Activated naive CD8-positive, alpha-beta T cell treated with anti-CD3 and anti-CD28 coated beads, Interleukin-2, amount 10 ng/mL, durations not matched to agents 7 days and 5 days (primary cell): ENCODE results near the gene SMU1. TPM values are rescaled to one million over a fixed set of nuclear protein-coding genes. Genes with fewer than 3 reads are reported as not detected.

ENCODE experiments used
- ATAC-seq: fragments of 150-1000 bp; cut with Tn5 transposase; one replicate; pipeline ENCODE4 v1.10.0; 2021; ENCODE audit warnings: low read depth, moderate library complexity
- POLR2A ChIA-PET: fragments of 350-600 bp; sonication (Branson Sonifier 250); formaldehyde crosslinking; loops from one replicate; lab custom pipeline; 2021; ENCODE audit warnings: antibody characterized with exemption; lab: Charles Lee
- DNase-seq: peaks from one replicate; pipeline ENCODE4 v3.0.0; 2021
- H3K27ac Mint-ChIP-seq: one replicate; pipeline ENCODE4 v1.8.0; 2022; ENCODE audit warnings: mild to moderate bottlenecking, mixed read lengths
- H3K27me3 Mint-ChIP-seq: one replicate; pipeline ENCODE4 v1.8.0; 2022; ENCODE audit warnings: mild to moderate bottlenecking, moderate library complexity, mixed read lengths
- H3K36me3 Mint-ChIP-seq: one replicate; pipeline ENCODE4 v1.8.0; 2021; ENCODE audit warnings: mild to moderate bottlenecking, mixed read lengths
- H3K4me1 Mint-ChIP-seq: one replicate; pipeline ENCODE4 v1.8.0; 2021; ENCODE audit warnings: mixed read lengths
- H3K4me3 Mint-ChIP-seq: one replicate; pipeline ENCODE4 v1.8.0; 2022; ENCODE audit warnings: mild to moderate bottlenecking, moderate library complexity, mixed read lengths
- H3K9me3 Mint-ChIP-seq: one replicate; pipeline ENCODE4 v1.8.0; 2021; ENCODE audit warnings: mixed read lengths
- total RNA-seq, 2 experiments: library from RNA; stranded (reverse); gene quantifications; one replicate each; pipeline ENCODE4 v1.2.3, GENCODE V29; 2021

The SMU1 gene
- total RNA-seq = 10 to 100 TPM; 22.2 to 22.9 TPM

DNA sequence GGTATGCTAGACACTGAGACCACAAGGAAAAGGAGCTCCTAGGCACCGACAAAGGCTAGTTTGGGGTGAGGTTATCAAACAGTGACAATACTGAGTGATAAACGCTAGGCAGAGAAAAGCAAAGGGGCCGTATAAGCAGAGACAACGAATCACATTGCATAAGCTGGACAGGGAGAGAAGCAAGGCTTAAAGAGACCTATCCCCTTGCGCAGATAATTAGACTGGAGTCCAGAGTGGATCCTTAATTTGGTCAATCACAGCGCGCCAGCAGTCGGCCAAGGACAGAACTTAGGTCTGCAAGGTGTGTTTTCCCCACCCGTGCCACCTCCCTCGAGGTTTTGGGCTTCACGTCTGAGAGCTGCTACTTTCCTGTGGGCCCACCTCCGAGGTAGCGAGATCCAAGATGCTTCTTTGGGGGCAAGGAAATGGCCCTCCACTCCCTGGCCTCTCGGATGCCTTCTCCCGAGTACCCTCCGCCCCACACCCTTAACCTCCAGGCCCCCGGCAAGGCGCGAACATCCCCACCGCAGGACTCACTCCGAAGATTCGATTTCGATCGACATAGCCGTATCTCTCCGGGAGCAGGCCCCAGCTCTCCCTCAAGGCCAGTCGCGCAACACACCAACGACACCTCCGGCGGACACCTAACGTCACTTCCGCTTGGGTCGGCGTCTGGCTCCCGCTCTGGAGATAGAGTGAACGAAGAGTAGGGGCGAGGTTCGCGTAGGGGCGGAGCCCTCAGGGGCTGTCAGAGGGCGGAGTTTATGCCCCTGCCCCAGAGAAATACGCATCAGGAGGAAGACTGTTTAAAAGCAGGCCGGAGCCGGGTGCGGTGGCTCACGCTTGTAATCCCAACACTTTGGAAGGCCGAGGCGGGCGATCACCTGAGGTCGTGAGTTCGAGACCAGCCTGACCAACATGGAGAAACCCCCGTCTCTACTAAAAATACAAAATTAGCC, at the start of gene SMU1:
Gene SMU1, minus strand, starts transcription at position 629 of the 959 bp plus-strand sequence. Its CDS starts 66 bp downstream, at position 563.
- peaks cover 9% of the 10 kb centered on the region for H3K36me3 Mint-ChIP-seq
- no peaks in the 10 kb centered on the region for H3K9me3 Mint-ChIP-seq
- peaks cover 22% of the 10 kb centered on the region for H3K4me1 Mint-ChIP-seq
- H3K27me3 Mint-ChIP-seq = no peaks in the 10 kb centered on the region
- H3K4me3 Mint-ChIP-seq = peak within 1 kb of the TSS; percentile 100
- H3K27ac Mint-ChIP-seq = peak within 1 kb of the TSS; percentile 100
- peak; percentile 91 for DNase-seq
- peak; percentile 97 for ATAC-seq
- POLR2A ChIA-PET = interaction anchor here (0.7 to 3.7 kb wide), 15 partner anchors 8 to 214 kb away, joined by 3 to 31 read pairs (median 5); partner anchors contain the start of genes APTX, B4GALT1, BAG1 and CHMP5

DNA sequence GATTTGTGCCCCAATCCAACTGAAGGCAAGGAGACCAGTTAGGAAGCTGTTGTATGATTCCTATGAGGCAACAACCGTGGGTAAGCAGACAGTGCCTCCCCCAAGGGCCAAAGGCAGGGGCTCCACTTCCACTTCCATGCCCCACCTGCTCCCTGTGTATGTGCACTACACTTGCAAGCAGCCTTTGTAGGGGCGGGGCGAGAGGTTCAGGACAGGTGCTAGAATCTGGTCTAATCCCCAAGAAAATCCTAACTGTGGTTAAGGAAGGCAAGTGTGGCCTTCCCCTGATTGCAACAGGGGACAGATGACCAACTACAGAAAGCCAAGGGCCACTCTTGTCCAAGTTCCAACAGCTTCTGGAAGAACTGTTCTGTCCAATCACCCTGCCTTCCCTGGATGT, 49.0 kb upstream of the SMU1 start:
- Mint-ChIP-seq H3K4me1 (peaks cover 15% of the 10 kb centered on the region), H3K27ac (no peak overlapping the region)
- POLR2A ChIA-PET = interaction anchor here (1.3 kb wide), 1 partner anchor 42 kb away, joined by 3 read pairs; the partner anchor contains the start of gene B4GALT1

DNA sequence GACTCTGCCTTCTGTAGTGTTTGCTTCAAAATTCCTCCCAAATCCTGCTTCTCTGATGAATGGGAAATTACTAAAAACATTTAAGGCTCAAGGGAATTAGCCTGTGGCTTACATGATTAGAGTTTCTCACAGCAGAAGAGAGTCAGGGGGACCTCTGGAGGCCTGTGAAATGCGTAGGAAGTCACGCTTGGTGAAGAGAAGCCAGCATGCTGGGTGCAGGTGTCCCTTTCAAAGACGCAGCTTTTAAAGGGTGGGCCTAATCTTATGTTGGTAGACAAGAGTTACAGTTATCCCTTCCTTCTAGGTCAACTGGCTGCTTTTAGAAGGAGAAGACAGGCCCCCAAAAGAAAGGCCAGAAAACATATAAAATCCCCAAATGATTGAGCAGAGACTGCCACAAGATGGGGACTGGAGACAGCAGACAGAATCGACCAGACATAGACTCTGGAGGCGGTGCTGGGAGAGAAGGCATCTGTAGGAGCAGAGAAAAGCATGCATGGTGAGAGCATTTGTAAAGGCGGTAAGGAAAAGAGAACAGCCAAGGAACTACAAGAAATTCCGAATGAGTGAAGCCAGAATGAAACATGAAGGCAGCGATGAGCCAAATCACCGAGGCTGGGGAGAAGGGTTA, 48.4 kb upstream of the SMU1 start:
- Mint-ChIP-seq H3K27me3 (no peaks in the 10 kb centered on the region), H3K27ac (peak overlapping the region; percentile 8), H3K4me3 (no peak overlapping the region), H3K9me3 (no peaks in the 10 kb centered on the region), H3K36me3 (peaks cover 43% of the 10 kb centered on the region), H3K4me1 (peaks cover 15% of the 10 kb centered on the region)
- POLR2A ChIA-PET = no interaction called here
- no peak for ATAC-seq
- no peak for DNase-seq

More for the DNA sequence above, 49.0 kb upstream of the SMU1 start:
- H3K9me3 Mint-ChIP-seq = no peaks in the 10 kb centered on the region
- H3K36me3 Mint-ChIP-seq = peaks cover 37% of the 10 kb centered on the region
- ATAC-seq = no peak
- no peak for DNase-seq
- no peaks in the 10 kb centered on the region for H3K27me3 Mint-ChIP-seq
- no peak overlapping the region for H3K4me3 Mint-ChIP-seq

DNA sequence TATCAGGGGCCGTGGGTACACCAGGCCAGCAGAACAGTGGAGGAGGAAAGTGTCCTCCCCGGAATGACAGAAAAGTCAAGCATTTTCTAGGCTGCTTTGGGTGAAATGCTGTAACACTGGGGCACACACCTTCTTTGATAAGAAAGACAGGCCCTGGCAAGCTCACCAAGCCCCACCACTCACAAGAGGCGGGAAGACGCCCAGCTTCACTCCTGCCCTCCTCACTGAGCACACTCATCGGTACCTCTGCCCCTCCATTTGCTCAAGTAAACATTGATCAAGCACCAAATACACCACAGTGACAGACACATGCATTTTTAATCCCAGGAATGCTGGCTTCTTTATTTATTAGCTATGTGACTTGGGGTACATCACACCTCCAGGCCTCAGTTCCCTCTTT, 47.6 kb upstream of the SMU1 start:
- DNase-seq = no peak
- H3K4me3 Mint-ChIP-seq = no peak overlapping the region
- H3K27me3 Mint-ChIP-seq = no peaks in the 10 kb centered on the region
- no peaks in the 10 kb centered on the region for H3K9me3 Mint-ChIP-seq
- POLR2A ChIA-PET = no interaction called here
- H3K36me3 Mint-ChIP-seq = peaks cover 41% of the 10 kb centered on the region
- ATAC-seq = no peak
- no peak overlapping the region for H3K27ac Mint-ChIP-seq
- peaks cover 14% of the 10 kb centered on the region for H3K4me1 Mint-ChIP-seq

DNA sequence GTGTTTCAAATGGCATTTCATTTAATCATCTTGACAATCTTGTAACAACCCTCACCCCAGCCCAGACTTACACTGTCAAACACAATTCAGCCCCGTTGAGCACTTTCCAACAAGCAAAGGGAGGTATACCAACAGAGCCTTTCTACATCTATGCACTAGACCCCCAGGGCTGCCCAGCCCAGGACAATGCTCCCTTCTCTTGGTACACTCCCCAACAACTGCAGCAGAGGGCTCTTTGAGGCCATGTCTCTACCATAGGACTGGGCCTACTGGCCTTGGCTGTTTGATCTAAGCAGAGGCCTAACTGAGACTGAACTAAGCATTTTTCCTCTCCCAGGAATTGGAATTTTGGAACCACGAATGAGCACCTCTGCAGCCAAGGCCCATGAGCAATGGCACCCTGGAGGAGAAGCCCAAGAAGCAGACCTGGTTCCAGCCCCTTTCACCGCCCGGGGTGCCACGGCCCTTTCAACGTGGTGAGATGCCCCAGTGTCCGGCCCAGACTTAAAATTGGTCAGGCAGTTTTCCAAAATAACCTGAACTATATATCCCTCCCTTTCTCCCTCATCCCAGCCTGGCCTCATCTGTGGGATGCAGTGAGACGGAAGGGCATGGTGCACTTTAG, 47.0 kb upstream of the SMU1 start:
- POLR2A ChIA-PET = no interaction called here
- Mint-ChIP-seq H3K36me3 (peaks cover 39% of the 10 kb centered on the region), H3K27ac (peak overlapping the region; percentile 30), H3K4me3 (no peak overlapping the region), H3K4me1 (peaks cover 12% of the 10 kb centered on the region), H3K9me3 (no peaks in the 10 kb centered on the region), H3K27me3 (no peaks in the 10 kb centered on the region)
- DNase-seq (no peak), ATAC-seq (no peak)

DNA sequence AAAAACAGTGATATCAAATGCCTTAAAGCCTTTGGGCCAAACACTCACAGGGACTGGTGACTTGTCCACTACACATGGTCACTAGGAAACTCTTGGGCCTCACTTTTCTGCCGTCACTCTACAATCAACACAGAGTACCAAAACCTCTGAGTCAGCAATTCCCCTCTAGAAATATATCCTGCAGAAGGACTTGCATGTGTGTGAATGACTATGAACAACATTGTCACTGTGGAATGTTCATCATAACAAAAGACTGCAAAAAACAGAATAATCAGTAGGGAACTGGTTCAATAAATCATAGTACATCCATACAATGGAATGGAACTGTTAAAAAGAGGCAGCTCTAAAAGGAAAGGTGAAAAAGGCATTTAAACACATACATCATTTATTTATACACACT, 44.1 kb upstream of the SMU1 start:
- Mint-ChIP-seq H3K4me1 (peaks cover 23% of the 10 kb centered on the region), H3K9me3 (no peaks in the 10 kb centered on the region), H3K27me3 (no peaks in the 10 kb centered on the region), H3K36me3 (peaks cover 29% of the 10 kb centered on the region), H3K27ac (no peak overlapping the region), H3K4me3 (no peak overlapping the region)
- ATAC-seq (no peak), DNase-seq (no peak)
- POLR2A ChIA-PET = interaction anchor here (0.6 kb wide), 1 partner anchor 17 kb away, joined by 5 read pairs; no protein-coding TSS in a partner anchor

DNA sequence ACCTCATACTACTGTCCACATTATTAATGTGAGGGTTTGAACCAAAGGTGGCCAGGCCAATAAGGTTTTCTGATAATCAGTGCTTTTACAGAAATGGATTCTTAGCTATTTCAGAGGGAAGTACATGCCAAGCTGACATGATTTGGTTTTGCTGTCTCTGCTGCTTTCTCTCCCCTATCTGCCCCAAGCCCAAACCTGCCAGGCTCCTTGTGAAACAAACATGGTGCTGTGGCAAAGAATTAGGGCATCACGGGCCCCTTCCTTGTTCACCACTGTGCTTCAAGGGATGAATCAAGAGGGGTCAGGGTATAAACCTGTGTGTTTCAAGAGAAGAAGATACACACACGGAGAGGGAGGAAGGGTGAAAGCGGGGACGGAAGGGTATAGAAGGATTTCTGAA, 41.3 kb upstream of the SMU1 start:
- POLR2A ChIA-PET = interaction anchor here (1.2 kb wide), 1 partner anchor 22 kb away, joined by 3 read pairs; no protein-coding TSS in a partner anchor
- H3K27ac Mint-ChIP-seq = no peak overlapping the region
- no peak for DNase-seq
- H3K9me3 Mint-ChIP-seq = no peaks in the 10 kb centered on the region
- H3K27me3 Mint-ChIP-seq = no peaks in the 10 kb centered on the region
- ATAC-seq = no peak
- no peak overlapping the region for H3K4me3 Mint-ChIP-seq
- H3K36me3 Mint-ChIP-seq = peaks cover 30% of the 10 kb centered on the region
- H3K4me1 Mint-ChIP-seq = peaks cover 23% of the 10 kb centered on the region

DNA sequence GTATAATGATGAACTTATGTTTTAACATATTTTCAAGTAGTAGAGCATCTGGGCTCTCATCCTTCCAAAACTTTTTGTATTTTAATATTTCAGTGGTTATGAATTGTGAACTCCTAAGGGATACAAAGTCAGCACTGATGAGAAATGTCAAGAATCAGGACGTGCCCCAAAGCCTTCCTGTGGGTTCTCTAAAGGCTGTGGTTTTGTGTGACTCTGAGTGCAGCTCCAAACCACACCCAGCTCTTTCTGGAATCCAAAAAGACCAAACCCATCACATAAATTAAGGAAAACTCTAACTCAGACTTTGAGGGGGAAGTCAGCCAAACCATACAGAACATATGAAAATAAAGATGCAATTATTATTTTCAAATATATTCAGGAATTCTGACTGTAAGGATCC, 40.8 kb upstream of the SMU1 start:
- Mint-ChIP-seq H3K27ac (no peak overlapping the region), H3K36me3 (peaks cover 30% of the 10 kb centered on the region)

DNA sequence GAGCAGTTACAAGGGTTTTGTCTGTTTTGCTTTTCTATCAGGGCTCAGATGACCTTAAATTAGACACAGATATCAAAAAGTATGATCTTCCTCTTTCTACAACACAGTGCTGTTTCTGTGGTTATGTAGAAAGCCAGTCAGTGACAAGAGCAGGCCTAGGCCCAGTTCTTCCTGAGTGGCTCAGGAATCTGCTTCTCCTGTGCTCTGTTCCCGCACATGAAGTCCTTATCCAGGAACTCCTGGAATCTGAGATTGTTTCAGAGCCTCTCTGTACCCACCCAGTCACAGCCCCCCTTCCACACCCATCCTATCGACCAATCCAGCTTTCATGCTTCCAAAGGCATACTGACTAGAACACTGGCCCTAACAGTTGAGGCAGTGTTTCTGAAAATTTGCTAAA, 40.4 kb upstream of the SMU1 start:
- Mint-ChIP-seq H3K27ac (peak overlapping the region; percentile 66), H3K4me3 (peak overlapping the region; percentile 56), H3K36me3 (peaks cover 29% of the 10 kb centered on the region), H3K4me1 (peaks cover 21% of the 10 kb centered on the region), H3K9me3 (no peaks in the 10 kb centered on the region), H3K27me3 (no peaks in the 10 kb centered on the region)
- ATAC-seq (no peak), DNase-seq (no peak)
- POLR2A ChIA-PET = no interaction called here

More for the DNA sequence above, 40.8 kb upstream of the SMU1 start:
- Mint-ChIP-seq H3K27me3 (no peaks in the 10 kb centered on the region), H3K9me3 (no peaks in the 10 kb centered on the region), H3K4me1 (peaks cover 23% of the 10 kb centered on the region), H3K4me3 (peak overlapping the region; percentile 56)
- ATAC-seq (peak; percentile 51), DNase-seq (no peak)
- POLR2A ChIA-PET = interaction anchor here (1.2 kb wide), 1 partner anchor 23 kb away, joined by 3 read pairs; no protein-coding TSS in a partner anchor

DNA sequence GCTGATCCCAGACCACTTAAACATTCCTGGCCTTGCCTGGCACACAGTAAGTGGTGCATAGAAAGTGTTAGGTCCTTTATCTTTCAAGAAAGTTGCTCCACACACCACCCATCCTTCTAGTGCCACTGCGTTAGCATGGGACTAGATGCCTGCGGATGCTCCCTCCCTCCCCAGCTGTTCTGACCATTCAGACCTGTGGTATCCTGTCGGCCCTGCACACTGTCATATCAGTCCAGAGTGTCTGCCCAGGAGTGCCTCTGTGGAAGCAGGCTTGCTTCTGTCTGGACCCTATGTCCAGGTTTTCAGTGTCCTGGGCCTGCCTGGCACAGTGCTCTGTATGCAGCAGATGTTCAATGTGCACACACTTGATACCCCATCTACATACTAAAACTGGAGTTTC, 38.3 kb upstream of the SMU1 start:
- no peak for DNase-seq
- Mint-ChIP-seq H3K4me1 (peaks cover 13% of the 10 kb centered on the region), H3K27me3 (no peaks in the 10 kb centered on the region), H3K4me3 (no peak overlapping the region), H3K27ac (no peak overlapping the region), H3K36me3 (peaks cover 17% of the 10 kb centered on the region), H3K9me3 (no peaks in the 10 kb centered on the region)
- ATAC-seq = no peak
- POLR2A ChIA-PET = no interaction called here

DNA sequence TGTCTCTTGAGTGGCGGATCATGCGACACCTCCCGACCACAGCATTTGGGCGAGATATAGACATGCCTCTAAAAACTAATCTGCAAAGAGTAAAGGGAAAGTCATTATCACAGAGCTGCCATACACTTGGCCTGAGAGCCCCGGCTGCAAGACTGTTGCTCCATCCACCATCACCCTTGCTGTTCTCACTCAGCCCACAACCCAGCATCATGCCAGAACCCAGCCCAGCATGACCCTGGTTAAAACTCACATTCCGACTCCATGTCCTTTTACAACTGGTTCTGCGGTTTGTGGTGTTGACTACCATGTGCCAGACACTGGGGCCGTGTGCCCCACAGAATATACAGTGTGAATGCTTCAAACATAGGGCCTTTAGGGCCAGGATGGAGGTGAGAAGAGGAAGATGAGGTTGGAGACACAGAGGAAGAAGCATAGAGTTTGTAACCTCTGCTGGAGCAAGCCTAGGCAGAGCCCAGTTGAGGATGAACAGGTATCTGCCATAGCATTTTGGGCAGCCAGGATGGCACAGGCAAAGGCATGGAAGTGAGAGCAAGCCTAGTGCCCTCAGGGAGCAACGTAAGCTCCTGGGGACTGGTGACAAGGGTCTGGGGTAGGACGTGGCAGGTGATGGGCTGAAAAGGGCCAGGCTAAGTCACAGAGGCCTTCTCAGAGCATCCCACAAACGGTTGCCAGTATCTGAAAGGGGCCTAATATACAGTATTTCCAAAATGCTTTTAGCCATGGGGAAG, 37.5 kb upstream of the SMU1 start:
- no peaks in the 10 kb centered on the region for H3K9me3 Mint-ChIP-seq
- peaks cover 14% of the 10 kb centered on the region for H3K36me3 Mint-ChIP-seq
- peak overlapping the region; percentile 38 for H3K27ac Mint-ChIP-seq
- DNase-seq (no peak), ATAC-seq (no peak)
- no peak overlapping the region for H3K4me3 Mint-ChIP-seq
- POLR2A ChIA-PET = no interaction called here
- H3K27me3 Mint-ChIP-seq = no peaks in the 10 kb centered on the region
- peaks cover 13% of the 10 kb centered on the region for H3K4me1 Mint-ChIP-seq

DNA sequence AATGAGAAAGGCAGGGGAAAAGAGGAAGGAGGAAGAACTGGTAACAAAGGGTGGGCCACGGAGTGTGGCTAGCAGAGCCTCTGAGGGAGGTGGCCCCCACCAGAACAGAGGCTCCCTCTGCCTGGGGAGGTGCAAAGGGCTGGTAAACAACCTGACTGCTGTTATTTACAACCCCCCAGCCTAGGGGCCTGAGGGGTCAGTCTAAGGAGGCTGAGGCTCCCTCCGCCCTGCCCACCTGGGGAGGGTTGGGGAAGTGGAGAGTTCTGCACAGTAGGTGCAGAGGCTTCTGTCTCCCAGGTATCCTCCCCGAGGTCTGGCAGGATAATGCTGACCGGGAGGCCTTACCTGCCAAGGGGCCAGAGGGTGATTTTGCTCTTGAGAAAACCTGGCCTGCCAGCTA, 35.6 kb upstream of the SMU1 start:
- Mint-ChIP-seq H3K4me3 (no peak overlapping the region), H3K9me3 (no peaks in the 10 kb centered on the region), H3K27me3 (no peaks in the 10 kb centered on the region), H3K27ac (peak overlapping the region; percentile 57), H3K36me3 (peaks cover 10% of the 10 kb centered on the region), H3K4me1 (peaks cover 7% of the 10 kb centered on the region)
- POLR2A ChIA-PET = no interaction called here
- no peak for ATAC-seq
- no peak for DNase-seq
